HepG2 (cell line): ENCODE results near the gene INHA. TPM values are rescaled to one million over a fixed set of nuclear protein-coding genes. Genes with fewer than 3 reads are reported as not detected.

Experiments used
- ARID5B ChIP-seq: IDR thresholded peaks from 2 replicates; pipeline ENCODE4 v1.4.0; 2020; ENCODE audit warnings: mild to moderate bottlenecking, missing genetic modification reagents
- HNF1A ChIP-seq, 2 experiments: sonication (generic) in 1 of 2; formaldehyde crosslinking in 1 of 2; IDR thresholded peaks; 2 replicates each; pipeline versions ENCODE4 v1.4.0 to v1.6.1; 2016 to 2020; ENCODE audit warnings: borderline replicate concordance in 1 of 2, low read depth in 1 of 2, mild to moderate bottlenecking in 1 of 2, missing genetic modification reagents in 1 of 2
- HNRNPUL1 ChIP-seq: fragments of 200-400 bp; formaldehyde crosslinking; IDR thresholded peaks from 2 replicates; pipeline ENCODE4 v1.6.1; 2017; ENCODE audit warnings: low read depth, mild to moderate bottlenecking, low read length, moderate library complexity
- JUN ChIP-seq: sonication (generic); formaldehyde crosslinking; IDR thresholded peaks from 2 replicates; pipeline ENCODE4 v1.4.0; 2020; ENCODE audit warnings: mild to moderate bottlenecking, missing genetic modification reagents
- NR3C1 ChIP-seq: sonication (generic); formaldehyde crosslinking; IDR thresholded peaks from 2 replicates; pipeline ENCODE4 v1.4.0; 2020; ENCODE audit warnings: missing genetic modification reagents
- RAD51 ChIP-seq: fragments of 450-650 bp; IDR thresholded peaks from 2 replicates; pipeline ENCODE4 v1.6.1; 2016; ENCODE audit warnings: borderline replicate concordance
- SMAD9 ChIP-seq: sonication (generic); formaldehyde crosslinking; IDR thresholded peaks from 2 replicates; pipeline ENCODE4 v1.5.1; 2020; ENCODE audit warnings: mild to moderate bottlenecking, missing genetic modification reagents
- XRCC5 ChIP-seq: fragments of 200-400 bp; formaldehyde crosslinking; optimal IDR thresholded peaks from 2 replicates; pipeline ENCODE3; 2017; ENCODE audit warnings: mild to moderate bottlenecking, low read length
- ZFP41 ChIP-seq: sonication (generic); formaldehyde crosslinking; IDR thresholded peaks from 2 replicates; pipeline ENCODE4 v1.4.0; 2020; ENCODE audit warnings: mild to moderate bottlenecking, missing genetic modification reagents, borderline replicate concordance
- ZFX ChIP-seq: sonication (generic); formaldehyde crosslinking; IDR thresholded peaks from 2 replicates; pipeline ENCODE4 v1.4.0; 2020; ENCODE audit warnings: mild to moderate bottlenecking, low read depth, missing genetic modification reagents, moderate library complexity
- ZNF598 ChIP-seq: sonication (generic); formaldehyde crosslinking; IDR thresholded peaks from 2 replicates; pipeline ENCODE4 v1.5.1; 2020; ENCODE audit warnings: mild to moderate bottlenecking, missing genetic modification reagents, borderline replicate concordance
- ZNF720 ChIP-seq: sonication (generic); formaldehyde crosslinking; IDR thresholded peaks from 2 replicates; pipeline ENCODE4 v1.4.0; 2020; ENCODE audit warnings: missing genetic modification reagents
- polyA plus RNA-seq, 8 experiments: library from polyadenylated mRNA; depleted of rRNA in 3 of 8; stranded (reverse) in 7 of 8; unstranded in 1 of 8; fragments of >200 nt; fragmentation: Illumina TruSeq in 4 of 8; extraction: Trizol in 4 of 8; gene quantifications; 2 replicates each; pipeline versions ENCODE4 v1.2.1 to v1.2.3, GENCODE V29; 2011 to 2016; ENCODE audit warnings: low read depth in 4 of 8, missing spikeins in 1 of 8, mixed read lengths in 1 of 8; ENCODE audit not compliant: insufficient read depth in 1 of 8
- total RNA-seq, 5 experiments: library from RNA; depleted of rRNA; stranded (reverse); fragments of >200 nt; fragmentation: Illumina TruSeq; extraction: Trizol; gene quantifications; 2 replicates each; pipeline ENCODE4 v1.2.3, GENCODE V29; 2016; ENCODE audit warnings: low read depth in 1 of 5
- TF ChIP-seq, protein P1 (sequence below), 2 experiments: IDR thresholded peaks; 2 replicates each; pipeline ENCODE4 v1.6.1; 2011 to 2012; ENCODE audit warnings: low read length in 2 of 2, borderline replicate concordance in 1 of 2, low read depth in 1 of 2, mild to moderate bottlenecking in 1 of 2, moderate library complexity in 1 of 2
- TF ChIP-seq, protein P2 (sequence below): sonication (generic); formaldehyde crosslinking; IDR thresholded peaks from 2 replicates; pipeline ENCODE4 v1.8.1; 2022; ENCODE audit warnings: mild to moderate bottlenecking, missing genetic modification reagents

Gene INHA
- total and polyA plus RNA-seq, 2 of the 13 experiments (the other 11 are each of a cell fraction or from before 2014, with no cell fraction given), result 4.1 to 15.2 TPM

DNA sequence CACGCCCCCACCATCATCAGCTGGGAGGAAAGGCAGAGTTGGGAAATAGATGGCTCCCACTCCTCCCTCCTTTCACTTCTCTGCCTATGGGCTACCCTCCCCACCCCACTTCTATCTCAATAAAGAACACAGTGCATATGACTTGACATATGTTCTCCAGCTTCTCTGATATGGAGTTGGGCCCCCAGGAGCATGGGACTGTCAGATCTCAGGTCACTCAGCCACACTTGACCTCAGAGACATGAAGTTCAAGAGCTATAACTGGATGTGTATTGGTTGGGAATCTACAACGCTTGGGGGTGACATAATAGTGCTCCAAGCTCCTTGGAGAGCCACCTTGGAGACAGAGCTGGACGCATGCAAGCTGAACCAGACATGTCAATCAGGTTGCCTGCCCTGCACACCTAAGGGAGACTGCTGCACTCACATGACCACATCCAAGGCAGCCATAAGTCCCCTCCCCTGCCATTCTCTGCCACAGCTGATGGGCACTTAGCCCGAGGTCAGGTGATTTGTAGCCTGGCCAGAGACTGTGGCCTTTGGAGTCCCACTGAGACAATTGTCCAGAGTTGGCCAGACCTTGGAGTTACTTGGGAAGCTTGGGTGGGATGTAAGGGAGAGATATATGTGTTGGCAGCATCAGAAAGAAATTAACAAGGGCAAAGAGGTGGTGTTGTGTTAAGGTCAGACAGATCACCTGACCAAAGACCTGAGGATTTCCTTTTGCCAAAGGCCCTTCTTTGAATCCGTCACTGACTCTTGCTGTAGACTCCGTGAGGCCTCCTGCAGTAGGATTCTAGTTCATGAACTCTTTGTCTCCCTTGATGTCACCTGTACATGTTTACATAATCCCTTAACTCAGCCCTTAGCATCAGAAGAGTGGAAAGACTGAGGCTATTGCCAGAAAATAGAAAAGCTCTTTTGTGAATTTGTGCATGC, 3.7 kb downstream of the INHA start (continued):
- TF ChIP-seq NR3C1 (no peak), ZFX (peak; percentile 35), JUN (CRISPR knock-in tag) (no peak), XRCC5 (no peak), HNRNPUL1 (no peak), ZNF720 (CRISPR knock-in tag) (no peak), ZNF598 (CRISPR knock-in tag) (0 out of 2 replicates have a peak, but pooled peaks have one; percentile 35), HNF1A (IDR thresholded peaks at IDR 0.05; ENCODE audit: low read depth) (no peak), HNF1A (CRISPR knock-in tag; IDR thresholded peaks at IDR 0.05; ENCODE audit: borderline replicate concordance) (no peak), ZFP41 (CRISPR knock-in tag) (0 out of 2 replicates have a peak, but pooled peaks have one; percentile 15), SMAD9 (no peak), RAD51 (no peak), ARID5B (peak; percentile 57; the same call in 1 of the 2 replicates)
- TF ChIP-seq, protein P1, sequence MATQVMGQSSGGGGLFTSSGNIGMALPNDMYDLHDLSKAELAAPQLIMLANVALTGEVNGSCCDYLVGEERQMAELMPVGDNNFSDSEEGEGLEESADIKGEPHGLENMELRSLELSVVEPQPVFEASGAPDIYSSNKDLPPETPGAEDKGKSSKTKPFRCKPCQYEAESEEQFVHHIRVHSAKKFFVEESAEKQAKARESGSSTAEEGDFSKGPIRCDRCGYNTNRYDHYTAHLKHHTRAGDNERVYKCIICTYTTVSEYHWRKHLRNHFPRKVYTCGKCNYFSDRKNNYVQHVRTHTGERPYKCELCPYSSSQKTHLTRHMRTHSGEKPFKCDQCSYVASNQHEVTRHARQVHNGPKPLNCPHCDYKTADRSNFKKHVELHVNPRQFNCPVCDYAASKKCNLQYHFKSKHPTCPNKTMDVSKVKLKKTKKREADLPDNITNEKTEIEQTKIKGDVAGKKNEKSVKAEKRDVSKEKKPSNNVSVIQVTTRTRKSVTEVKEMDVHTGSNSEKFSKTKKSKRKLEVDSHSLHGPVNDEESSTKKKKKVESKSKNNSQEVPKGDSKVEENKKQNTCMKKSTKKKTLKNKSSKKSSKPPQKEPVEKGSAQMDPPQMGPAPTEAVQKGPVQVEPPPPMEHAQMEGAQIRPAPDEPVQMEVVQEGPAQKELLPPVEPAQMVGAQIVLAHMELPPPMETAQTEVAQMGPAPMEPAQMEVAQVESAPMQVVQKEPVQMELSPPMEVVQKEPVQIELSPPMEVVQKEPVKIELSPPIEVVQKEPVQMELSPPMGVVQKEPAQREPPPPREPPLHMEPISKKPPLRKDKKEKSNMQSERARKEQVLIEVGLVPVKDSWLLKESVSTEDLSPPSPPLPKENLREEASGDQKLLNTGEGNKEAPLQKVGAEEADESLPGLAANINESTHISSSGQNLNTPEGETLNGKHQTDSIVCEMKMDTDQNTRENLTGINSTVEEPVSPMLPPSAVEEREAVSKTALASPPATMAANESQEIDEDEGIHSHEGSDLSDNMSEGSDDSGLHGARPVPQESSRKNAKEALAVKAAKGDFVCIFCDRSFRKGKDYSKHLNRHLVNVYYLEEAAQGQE (IDR thresholded peaks at IDR 0.05; ENCODE audit: borderline replicate concordance in 1 of 2, low read depth in 1 of 2, low read length in 2 of 2), result no peak
- TF ChIP-seq, protein P2, sequence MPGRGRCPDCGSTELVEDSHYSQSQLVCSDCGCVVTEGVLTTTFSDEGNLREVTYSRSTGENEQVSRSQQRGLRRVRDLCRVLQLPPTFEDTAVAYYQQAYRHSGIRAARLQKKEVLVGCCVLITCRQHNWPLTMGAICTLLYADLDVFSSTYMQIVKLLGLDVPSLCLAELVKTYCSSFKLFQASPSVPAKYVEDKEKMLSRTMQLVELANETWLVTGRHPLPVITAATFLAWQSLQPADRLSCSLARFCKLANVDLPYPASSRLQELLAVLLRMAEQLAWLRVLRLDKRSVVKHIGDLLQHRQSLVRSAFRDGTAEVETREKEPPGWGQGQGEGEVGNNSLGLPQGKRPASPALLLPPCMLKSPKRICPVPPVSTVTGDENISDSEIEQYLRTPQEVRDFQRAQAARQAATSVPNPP (CRISPR knock-in tag), result no peak
